ENCODE results near the gene SYT1.

DNA sequence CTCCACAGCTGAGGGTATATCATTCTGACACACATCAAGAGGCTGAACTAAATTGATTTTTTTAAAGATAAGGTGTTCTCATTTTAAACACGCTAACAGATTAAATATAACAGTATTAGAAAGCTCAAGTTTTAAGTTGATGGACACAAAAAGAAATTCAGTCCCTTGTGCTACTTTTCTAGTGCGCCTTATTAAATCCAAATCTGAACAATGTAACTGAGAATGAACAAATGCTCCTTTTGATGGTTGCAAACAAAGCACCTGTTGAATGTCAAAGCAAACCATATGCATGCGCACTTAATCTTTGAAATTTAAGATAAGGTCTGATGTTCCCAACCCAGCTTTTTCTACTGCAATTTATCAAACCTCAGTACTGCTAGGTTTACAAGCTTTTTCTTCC lies 424.3 kb downstream of the SYT1 start:
- TF ChIP-seq POLR2AphosphoS5 (IDR thresholded peaks at IDR 0.05; ENCODE audit: low read depth, low read length), result no peak
- TF ChIP-seq, protein P1, sequence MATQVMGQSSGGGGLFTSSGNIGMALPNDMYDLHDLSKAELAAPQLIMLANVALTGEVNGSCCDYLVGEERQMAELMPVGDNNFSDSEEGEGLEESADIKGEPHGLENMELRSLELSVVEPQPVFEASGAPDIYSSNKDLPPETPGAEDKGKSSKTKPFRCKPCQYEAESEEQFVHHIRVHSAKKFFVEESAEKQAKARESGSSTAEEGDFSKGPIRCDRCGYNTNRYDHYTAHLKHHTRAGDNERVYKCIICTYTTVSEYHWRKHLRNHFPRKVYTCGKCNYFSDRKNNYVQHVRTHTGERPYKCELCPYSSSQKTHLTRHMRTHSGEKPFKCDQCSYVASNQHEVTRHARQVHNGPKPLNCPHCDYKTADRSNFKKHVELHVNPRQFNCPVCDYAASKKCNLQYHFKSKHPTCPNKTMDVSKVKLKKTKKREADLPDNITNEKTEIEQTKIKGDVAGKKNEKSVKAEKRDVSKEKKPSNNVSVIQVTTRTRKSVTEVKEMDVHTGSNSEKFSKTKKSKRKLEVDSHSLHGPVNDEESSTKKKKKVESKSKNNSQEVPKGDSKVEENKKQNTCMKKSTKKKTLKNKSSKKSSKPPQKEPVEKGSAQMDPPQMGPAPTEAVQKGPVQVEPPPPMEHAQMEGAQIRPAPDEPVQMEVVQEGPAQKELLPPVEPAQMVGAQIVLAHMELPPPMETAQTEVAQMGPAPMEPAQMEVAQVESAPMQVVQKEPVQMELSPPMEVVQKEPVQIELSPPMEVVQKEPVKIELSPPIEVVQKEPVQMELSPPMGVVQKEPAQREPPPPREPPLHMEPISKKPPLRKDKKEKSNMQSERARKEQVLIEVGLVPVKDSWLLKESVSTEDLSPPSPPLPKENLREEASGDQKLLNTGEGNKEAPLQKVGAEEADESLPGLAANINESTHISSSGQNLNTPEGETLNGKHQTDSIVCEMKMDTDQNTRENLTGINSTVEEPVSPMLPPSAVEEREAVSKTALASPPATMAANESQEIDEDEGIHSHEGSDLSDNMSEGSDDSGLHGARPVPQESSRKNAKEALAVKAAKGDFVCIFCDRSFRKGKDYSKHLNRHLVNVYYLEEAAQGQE (IDR thresholded peaks at IDR 0.05; ENCODE audit: insufficient read depth in 1 of 2, low read depth in 2 of 2, low read length in 2 of 2), result no peak
- TF ChIP-seq TAF1 (IDR thresholded peaks at IDR 0.05; ENCODE audit: borderline replicate concordance, insufficient read depth, low read length), result no peak
- no peak for TF ChIP-seq SIN3A (IDR thresholded peaks at IDR 0.05; ENCODE audit: borderline replicate concordance, insufficient read depth, low read length)
